CD4-positive, alpha-beta T cell treated with Interleukin-10 for 1 hour (primary cell): Measurements from ENCODE around the gene APC2.

Source experiments
- DNase-seq: peaks from one replicate; pipeline ENCODE4 v3.0.0-alpha.2; 2020

The APC2 gene

DNA sequence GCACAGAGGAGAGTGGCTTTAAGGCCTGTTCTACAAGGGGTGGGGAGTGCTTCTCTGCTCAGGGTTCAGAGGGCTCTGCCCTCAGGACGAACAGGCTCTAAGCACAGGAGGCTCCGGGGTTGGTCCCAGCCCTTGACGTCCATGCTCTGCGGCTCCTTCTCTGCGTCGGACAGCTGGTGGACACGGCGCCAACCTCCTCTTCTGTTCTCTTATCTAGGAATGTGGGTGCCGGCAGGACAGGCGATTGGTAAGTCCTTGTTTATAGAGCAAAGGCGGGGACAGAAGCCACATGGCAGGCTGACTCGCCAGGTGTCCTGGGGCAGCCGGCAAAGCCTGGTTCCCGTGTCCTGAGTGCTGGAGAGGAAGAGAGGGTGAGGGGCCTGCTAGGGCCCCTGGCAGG lies 20.2 kb upstream of the APC2 start:
- no peak for DNase-seq

DNA sequence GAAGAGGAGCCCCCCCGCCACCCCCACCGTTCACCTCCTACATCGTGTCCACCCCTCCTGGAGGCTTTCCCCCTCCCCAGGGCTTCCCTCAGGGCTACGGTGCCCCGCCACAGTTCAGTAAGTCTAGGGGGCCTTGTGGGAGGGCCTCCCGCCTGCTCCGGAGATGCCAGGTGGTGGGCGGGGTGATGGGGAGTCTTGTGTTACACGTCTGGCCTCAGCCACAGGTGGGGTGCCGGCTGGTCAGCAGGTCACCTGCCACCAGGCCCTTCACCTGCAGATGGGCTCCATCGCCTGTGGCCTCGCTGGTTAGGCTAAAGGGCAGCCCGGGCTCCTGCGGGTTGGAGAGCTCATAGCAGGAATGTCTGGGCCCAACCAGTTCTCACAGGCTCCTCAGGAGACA lies 19.7 kb upstream of the APC2 start:
- no peak for DNase-seq

- DNase-seq, result no peak
Measured at GRCh38 chr19:1431759-1432506, 18.0 kb upstream of the APC2 start.

- DNase-seq, result no peak
Measured at GRCh38 chr19:1432507-1432887, 17.4 kb upstream of the APC2 start.

DNA sequence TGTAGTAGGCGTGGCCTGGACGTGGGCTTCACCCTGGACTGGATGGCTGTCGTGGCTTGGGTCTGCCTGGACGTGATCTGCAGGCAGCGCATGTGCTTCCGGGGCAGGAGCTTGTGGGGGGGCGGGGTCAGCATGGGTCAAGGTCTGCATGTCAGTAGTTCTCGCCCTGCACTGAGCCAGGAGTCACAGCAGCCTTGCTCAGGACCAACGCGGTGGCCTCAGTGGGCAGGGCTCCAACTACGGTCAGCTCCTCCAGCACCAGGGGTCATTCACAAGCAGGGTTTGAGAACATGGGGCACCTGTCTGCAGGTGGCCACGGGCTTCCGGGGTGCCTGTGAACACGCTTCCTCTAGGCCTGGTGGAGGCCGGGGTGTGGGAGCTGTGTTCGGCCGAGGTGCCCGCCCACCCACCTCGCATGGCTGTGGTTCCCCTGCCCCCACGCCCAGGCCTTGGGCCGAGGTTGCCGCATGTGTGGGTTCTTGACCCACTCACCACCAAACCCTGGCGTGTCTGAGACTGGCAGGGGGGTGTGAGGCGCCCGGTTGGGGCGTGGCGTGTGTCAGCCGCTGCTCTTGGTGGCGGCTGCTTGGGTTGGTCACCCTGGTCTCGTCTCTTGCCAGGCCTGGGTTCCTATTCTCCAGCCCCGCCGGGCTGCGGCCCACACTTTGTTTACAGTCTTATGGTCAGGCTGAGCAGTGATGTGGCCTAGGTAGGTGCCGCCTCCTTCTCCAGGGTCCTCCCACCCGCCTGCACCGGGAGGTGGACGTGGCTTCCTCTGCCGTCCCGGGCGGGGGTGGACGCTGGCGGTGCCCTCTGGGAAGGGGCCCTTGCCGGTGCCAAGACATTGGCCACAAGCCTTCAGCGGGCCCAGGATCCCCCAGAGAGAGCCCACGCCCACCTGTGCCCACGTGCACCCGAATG lies 16.5 kb upstream of the APC2 start:
- DNase-seq, result no peak

DNA sequence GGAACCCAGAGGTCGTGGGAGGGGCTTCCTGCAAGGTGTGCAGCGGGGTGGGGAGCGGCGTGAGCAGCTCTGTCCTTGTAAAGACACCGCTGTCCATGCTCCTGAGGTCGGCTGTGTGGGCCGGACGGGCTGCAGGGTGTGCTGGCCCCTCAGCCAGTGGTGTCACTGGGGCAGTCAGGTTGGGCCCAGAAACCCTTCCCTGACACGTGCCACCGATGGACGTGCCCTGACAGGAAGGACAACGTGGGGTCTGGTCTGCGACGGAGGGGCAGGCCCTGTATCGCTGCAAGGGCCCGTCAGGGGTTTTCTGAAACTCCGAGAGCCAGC lies 15.9 kb upstream of the APC2 start:
- DNase-seq, result no peak

GRCh38 chr19:1434577-1435060 lies 15.3 kb upstream of the APC2 start:
- DNase-seq, result no peak

- no peak for DNase-seq
Measured at GRCh38 chr19:1435378-1435989, 14.4 kb upstream of the APC2 start.

DNA sequence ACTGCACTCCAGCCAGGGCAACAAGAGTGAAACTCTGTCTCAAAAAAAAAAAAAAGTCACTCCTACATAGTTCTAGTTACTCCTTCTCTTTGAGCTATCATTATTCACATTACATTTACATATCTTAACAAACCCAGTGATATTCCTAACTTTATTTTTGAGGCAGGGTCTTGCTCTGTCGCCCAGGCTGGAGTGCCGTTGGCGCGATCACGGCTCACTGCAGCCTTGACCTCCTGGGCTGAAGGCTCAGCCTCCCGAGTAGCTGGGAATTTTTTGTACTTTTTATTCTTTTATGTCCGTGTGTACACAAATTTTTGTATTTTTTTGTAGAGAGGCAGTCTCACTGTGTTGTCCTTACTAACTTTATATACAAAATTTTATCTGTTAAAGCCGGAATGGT lies 12.3 kb upstream of the APC2 start:
- no peak for DNase-seq

GRCh38 chr19:1438035-1438932 lies 11.6 kb upstream of the APC2 start, which contains the start of gene RPS15:
RPS15 (plus strand) TSS chr19:1438396; CDS start chr19:1438426, 30 bp downstream.
- peak; percentile 96 for DNase-seq

GRCh38 chr19:1438933-1439354 lies 11.0 kb upstream of the APC2 start:
- no peak for DNase-seq

DNA sequence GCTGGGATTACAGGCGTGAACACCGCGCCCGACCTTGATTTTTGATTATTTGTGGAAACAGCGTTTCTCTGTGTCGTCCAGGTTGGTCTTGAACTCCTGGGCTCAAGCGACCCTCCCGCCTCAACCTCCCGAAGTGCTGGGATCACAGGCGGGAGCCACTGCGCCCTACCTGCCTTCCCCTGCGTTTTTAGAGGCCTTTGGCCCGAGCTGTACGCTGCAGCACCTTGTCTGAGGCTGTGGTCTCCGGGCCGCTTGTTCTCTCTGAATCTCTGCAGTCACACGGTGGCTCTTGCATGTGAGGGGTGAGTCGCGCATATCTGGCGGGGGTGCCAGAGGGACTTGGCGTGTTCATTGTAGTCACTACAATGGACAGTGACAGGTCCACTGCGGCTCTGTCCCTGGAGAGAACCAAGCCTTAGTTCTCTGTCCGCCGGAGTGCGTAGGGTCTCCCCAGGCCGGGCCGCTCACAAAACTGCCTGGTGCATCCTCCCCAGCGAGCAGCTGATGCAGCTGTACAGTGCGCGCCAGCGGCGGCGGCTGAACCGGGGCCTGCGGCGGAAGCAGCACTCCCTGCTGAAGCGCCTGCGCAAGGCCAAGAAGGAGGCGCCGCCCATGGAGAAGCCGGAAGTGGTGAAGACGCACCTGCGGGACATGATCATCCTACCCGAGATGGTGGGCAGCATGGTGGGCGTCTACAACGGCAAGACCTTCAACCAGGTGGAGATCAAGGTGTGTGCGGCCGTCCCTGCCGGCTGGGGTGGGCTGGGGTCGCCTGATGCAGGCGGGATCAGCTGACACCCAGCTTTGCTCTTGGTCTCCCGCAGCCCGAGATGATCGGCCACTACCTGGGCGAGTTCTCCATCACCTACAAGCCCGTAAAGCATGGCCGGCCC lies 10.2 kb upstream of the APC2 start:
- DNase-seq, result peak; percentile 37

DNA sequence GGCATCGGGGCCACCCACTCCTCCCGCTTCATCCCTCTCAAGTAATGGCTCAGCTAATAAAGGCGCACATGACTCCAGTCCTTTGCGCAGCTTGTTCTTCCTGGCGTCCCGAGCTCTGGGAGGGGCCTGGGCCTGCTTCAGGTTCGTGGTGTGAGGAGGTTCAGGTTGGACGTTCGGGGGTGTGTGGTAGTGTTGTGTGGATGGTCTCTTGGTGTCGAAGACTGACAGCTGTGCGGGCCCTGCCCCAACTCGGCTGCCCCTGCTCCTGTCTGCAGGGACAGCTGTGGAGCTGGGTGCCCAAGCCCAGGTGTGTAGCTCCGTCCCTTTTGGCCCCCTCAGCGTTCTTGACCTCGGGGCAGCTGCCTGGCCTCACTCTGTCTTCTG lies 9.5 kb upstream of the APC2 start:
- no peak for DNase-seq

GRCh38 chr19:1441022-1441426 lies 8.9 kb upstream of the APC2 start:
- no peak for DNase-seq

DNA sequence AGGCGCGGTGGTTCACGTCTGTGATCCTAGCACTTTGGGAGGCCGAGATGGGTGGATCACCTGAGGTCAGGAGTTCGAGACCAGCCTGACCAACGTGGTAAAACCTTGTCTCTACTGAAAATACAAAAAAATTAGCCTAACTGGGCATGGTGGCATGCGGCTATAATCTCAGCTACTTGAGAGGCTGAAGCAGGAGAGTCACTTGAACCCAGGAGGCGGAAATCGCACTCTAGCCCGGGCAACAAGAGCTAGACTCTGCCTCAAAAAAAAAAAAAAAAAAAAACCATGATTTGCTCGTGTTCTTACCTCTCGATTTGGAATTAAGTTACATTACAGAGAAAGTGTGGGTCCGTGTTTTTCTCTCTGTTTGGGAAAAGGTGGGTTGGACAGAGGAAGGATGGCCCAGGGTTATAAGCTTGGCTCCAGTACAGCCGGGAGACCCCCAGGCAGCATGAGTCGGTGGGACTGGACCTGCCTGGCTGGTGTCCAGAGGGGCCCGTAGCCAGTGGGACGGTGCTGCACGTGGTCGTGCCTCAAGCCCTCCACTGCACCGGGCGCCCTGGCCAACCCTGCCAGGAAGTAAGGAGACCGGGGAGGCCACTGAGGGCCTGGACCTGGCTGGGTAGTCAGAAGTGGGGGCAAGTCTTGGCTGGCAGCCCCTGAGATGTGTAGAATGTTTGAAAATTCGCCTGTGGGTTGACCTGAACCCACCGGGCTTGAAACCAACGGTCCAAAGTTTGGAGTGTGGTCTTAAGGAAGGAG lies 8.1 kb upstream of the APC2 start:
- no peak for DNase-seq

DNA sequence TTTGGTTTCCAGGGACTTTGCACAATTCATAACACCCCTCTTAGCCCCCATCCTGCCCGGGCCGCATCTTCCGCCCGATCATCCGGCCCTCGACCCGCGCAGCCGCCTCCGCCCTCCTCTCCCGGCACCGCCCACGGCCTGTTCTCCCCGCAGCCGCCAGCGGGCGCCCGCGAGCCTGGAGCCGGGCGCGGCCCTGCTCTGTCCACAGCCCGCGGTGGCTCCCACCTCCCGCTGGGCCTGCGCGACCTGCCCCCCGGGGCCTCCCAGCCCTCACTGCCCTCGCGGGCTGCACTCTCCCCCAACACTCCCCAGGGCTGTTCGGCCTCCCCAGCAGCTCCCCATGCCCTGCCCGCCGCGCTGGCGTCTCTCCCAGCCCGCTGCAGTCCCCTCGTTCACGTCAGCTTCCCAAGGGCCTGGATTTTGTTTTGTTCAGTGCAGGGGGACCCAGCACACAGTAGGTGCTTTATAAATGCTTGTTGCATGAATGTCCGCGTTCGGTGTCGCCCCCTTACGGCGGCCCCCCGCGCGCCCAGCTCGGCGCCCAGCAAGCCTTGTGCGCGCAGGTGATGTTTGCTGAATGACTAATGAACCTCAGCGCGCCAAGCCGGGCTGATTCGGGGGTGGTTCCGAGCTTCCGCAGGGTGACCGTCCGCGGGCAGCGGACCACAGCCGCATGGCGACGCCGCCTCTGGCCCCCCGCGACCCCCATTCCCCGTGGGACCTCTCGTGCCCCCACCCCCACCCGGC lies 4.6 kb upstream of the APC2 start:
- DNase-seq, result peak; percentile 82

GRCh38 chr19:1445932-1446712 lies 3.8 kb upstream of the APC2 start:
- no peak for DNase-seq

GRCh38 chr19:1446713-1447481 lies 3.0 kb upstream of the APC2 start:
- peak; percentile 35 for DNase-seq
